GM15510 (cell line): ENCODE results near the gene MYH7B.

Experiments
- POLR2A ChIP-seq: IDR thresholded peaks from 3 replicates; pipeline ENCODE4 v1.6.1; 2011; ENCODE audit warnings: borderline replicate concordance; ENCODE audit not compliant: insufficient read length; ENCODE audit errors: extremely low read depth

MYH7B gene

GRCh38 chr20:34955231-34956040 is at the start of gene MYH7B, which contains the start of gene GSS:
TSS of gene MYH7B (plus strand) at chr20:34955868. CDS start at chr20:34978006, 22,138 bp downstream.
TSS of gene GSS (minus strand) at chr20:34955806. CDS start at chr20:34951852, 3,954 bp downstream.
- TF ChIP-seq POLR2A, result peak; percentile 87

- TF ChIP-seq POLR2A, result no peak
Observed at GRCh38 chr20:34907616-34908469, 47.8 kb upstream of the MYH7B start.

- no peak for TF ChIP-seq POLR2A
Observed at GRCh38 chr20:34915131-34915530, 40.5 kb upstream of the MYH7B start.

GRCh38 chr20:34915749-34916455 is 39.8 kb upstream of the MYH7B start:
- no peak for TF ChIP-seq POLR2A

- TF ChIP-seq POLR2A, result no peak
Observed at GRCh38 chr20:34916774-34917354, 38.8 kb upstream of the MYH7B start.

- TF ChIP-seq POLR2A, result no peak
Observed at GRCh38 chr20:34920055-34920454, 35.6 kb upstream of the MYH7B start.

- no peak for TF ChIP-seq POLR2A
Observed at GRCh38 chr20:34921436-34921835, 34.2 kb upstream of the MYH7B start.

- TF ChIP-seq POLR2A, result no peak
Observed at GRCh38 chr20:34922654-34923381, 32.9 kb upstream of the MYH7B start.

GRCh38 chr20:34923414-34923813 is 32.3 kb upstream of the MYH7B start:
- no peak for TF ChIP-seq POLR2A

- no peak for TF ChIP-seq POLR2A
Observed at GRCh38 chr20:34925341-34925740, 30.3 kb upstream of the MYH7B start.

- no peak for TF ChIP-seq POLR2A
Observed at GRCh38 chr20:34925981-34926380, 29.7 kb upstream of the MYH7B start.

- TF ChIP-seq POLR2A, result no peak
Observed at GRCh38 chr20:34926581-34926980, 29.1 kb upstream of the MYH7B start.

GRCh38 chr20:34927736-34928135 is 27.9 kb upstream of the MYH7B start:
- TF ChIP-seq POLR2A, result no peak

GRCh38 chr20:34928411-34928810 is 27.3 kb upstream of the MYH7B start:
- no peak for TF ChIP-seq POLR2A
